Cardiac muscle cell (in vitro differentiated cells and primary cell): Measurements from ENCODE around the gene CRLF3. TPM values are rescaled to one million over a fixed set of nuclear protein-coding genes. Genes with fewer than 3 reads are reported as not detected.

Source experiments
- DNase-seq, 2 donors: peaks; one replicate each; pipeline versions ENCODE4 v3.0.0 to v3.0.0-alpha.2; 2010 to 2017; ENCODE audit warnings: low read depth in 1 of 2, low spot score in 1 of 2
- H3K27ac ChIP-seq: fragments of 200-600 bp; sonication (generic); 2 replicates; pipeline ENCODE4 v1.5.1; 2016
- H3K27me3 ChIP-seq: fragments of 200-600 bp; sonication (generic); 2 replicates; pipeline ENCODE4 v1.6.0; 2016; ENCODE audit warnings: control low read depth
- H3K36me3 ChIP-seq: fragments of 200-600 bp; sonication (generic); 2 replicates; pipeline ENCODE4 v1.5.1; 2016; ENCODE audit warnings: control low read depth
- H3K4me1 ChIP-seq: fragments of 200-600 bp; sonication (generic); 2 replicates; pipeline ENCODE4 v1.8.1; 2017; ENCODE audit warnings: low read depth, mild to moderate bottlenecking, mixed run types
- H3K4me3 ChIP-seq: fragments of 200-600 bp; sonication (generic); 2 replicates; pipeline ENCODE4 v1.5.1; 2016; ENCODE audit warnings: mild to moderate bottlenecking
- H3K9me3 ChIP-seq: fragments of 200-600 bp; sonication (generic); 2 replicates; pipeline ENCODE4 v1.5.1; 2017; ENCODE audit warnings: low read depth, mild to moderate bottlenecking, control low read depth
- CTCF ChIP-seq: IDR thresholded peaks from 2 replicates; pipeline ENCODE4 v1.5.1; 2012; ENCODE audit warnings: low read depth, mild to moderate bottlenecking, low read length
- polyA plus RNA-seq: library from polyadenylated mRNA; unstranded; fragments of >200 nt; fragmentation: Nextera tagmentation; extraction: Ambion mirVana; gene quantifications from 2 replicates; pipeline ENCODE4 v1.2.1, GENCODE V29; 2016
- total RNA-seq: library from RNA; depleted of rRNA; stranded (reverse); fragments of >200 nt; gene quantifications from 2 replicates; pipeline ENCODE4 v1.2.3, GENCODE V29; 2016

CRLF3 gene
- total and polyA plus RNA-seq, 2 experiments from 2014 or later = 11.9 to 19.9 TPM

DNA sequence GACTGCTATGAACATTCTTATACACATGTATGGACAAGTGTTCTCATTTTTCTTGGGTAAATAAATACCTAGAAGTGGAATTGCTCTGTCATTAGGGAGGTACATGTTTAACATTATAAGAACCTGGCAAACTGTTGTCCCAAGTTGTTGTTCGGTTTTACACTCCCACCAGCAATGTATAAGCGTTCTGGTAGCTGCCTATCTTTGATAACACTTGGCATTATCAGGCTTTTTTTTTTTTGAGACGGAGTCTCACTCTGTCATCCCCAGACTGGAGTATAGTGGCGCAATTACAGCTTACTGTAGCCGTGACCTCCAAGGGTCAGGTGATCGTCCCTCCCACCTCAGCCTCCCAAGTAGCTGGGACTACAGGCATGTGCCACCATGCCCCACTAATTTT, 23.5 kb upstream of the CRLF3 start:
- no peaks in the 10 kb centered on the region for H3K4me1 ChIP-seq
- no peaks in the 10 kb centered on the region for H3K27me3 ChIP-seq
- H3K36me3 ChIP-seq = no peaks in the 10 kb centered on the region
- no peak overlapping the region for H3K4me3 ChIP-seq
- TF ChIP-seq CTCF = no peak
- H3K9me3 ChIP-seq = no peaks in the 10 kb centered on the region
- no peak for DNase-seq
- no peak overlapping the region for H3K27ac ChIP-seq

DNA sequence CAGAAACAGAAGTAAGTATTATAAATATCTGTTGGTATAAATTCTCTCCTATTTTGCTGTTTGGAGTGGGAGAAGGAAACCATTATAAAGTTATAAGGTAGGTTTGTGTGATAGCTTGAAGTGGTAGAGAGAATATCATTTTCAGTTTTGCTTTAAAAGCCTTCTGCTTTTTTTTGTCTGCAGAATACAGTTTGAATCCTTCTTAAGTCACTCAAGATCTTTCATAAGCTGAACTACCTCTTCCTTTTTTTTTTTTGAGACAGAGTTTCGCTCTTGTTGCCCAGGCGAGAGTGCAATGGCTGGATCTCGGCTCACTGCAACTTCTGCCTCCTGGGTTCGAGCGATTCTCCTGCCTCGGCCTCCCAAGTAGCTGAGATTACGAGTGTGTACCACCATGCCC, 16.3 kb upstream of the CRLF3 start:
- no peaks in the 10 kb centered on the region for H3K4me1 ChIP-seq
- no peaks in the 10 kb centered on the region for H3K9me3 ChIP-seq
- no peak overlapping the region for H3K4me3 ChIP-seq
- DNase-seq = no peak
- H3K27me3 ChIP-seq = no peaks in the 10 kb centered on the region
- H3K27ac ChIP-seq = no peak overlapping the region
- TF ChIP-seq CTCF = no peak
- H3K36me3 ChIP-seq = peaks cover 10% of the 10 kb centered on the region

- H3K9me3 ChIP-seq = no peaks in the 10 kb centered on the region
- peaks cover 10% of the 10 kb centered on the region for H3K36me3 ChIP-seq
- H3K4me3 ChIP-seq = no peak overlapping the region
- H3K27ac ChIP-seq = no peak overlapping the region
- H3K27me3 ChIP-seq = no peaks in the 10 kb centered on the region
- peaks cover under 1% of the 10 kb centered on the region for H3K4me1 ChIP-seq
- TF ChIP-seq CTCF = no peak
- DNase-seq = no peak
Measured at GRCh38 chr17:30838202-30838807, 13.8 kb upstream of the CRLF3 start.

DNA sequence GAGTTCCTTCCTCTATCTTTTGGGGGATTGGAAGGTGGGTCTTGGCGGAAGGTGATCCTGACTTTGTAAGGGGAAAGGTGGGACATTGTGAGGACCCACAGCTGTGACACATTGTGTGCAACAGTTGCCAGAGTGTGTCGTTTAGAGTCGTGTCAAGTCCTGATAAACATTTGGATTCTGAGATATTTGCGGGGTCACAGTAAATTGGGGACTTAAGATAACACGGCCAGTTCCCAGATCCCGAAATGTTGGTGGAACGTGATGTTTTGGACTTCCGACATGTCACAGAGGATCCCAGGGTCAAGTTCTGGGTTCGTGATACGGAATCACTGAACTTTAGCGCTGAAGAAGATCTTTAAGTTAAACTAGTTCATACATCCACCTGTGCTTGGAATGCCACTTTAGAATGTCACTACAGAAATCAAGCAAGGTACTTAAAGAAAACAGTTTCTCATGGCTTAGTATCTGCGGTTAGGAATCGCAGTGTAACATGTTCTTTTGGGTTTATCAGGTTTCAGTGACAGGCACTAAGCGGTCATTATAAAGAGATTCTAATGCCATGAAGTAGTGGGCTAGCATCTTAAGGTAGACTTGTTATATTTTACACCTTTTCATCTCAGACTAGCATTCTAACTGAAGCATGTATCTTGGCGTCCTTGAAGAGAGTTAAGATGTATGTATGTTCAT, 8.1 kb upstream of the CRLF3 start:
- Histone ChIP-seq H3K4me3 (peak overlapping the region; percentile 92), H3K4me1 (peaks cover 8% of the 10 kb centered on the region), H3K27me3 (no peaks in the 10 kb centered on the region), H3K9me3 (no peaks in the 10 kb centered on the region), H3K27ac (peak overlapping the region; percentile 84), H3K36me3 (peaks cover 4% of the 10 kb centered on the region)
- no peak for TF ChIP-seq CTCF
- DNase-seq = peak in 1 of 2 donors; percentile 1

DNA sequence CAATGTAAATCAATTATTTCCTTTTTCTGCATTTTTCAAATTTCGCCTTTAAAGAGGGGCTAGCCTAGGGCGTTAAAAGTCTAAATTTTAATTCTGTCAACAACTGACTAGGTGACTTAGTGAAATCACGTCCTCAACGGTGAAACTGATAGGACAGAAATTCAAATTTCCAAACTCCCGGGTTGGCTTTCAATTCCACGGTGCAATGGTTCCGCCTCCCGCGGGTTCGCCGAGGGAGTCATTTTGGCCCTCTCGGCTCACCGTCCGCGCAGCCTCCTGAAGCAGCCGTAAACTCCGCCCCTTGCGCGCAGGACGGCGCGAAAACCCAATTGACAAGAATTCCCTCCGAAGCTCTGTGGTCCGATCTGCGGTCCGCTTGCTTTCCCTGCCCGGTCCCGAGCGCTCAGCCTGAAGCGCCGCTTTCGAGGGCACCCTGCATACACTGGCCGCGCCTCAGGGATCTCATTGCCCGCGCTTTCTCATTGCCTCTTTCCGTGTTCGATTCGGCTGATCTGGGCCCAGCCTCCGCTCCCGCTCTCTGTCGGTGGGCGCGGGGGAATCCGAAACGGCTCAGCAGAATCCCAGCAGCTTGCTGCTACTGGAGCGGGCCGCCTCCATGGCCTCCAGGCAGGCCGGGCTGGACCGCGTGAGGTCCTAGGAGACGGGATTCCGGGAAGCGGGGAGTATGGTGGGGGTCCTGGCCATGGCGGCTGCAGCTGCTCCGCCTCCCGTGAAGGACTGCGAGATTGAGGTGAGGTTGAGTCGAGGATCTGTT, 7.4 kb upstream of the CRLF3 start, which contains the start of gene ATAD5:
Gene ATAD5 (plus strand): TSS at position 304 of the 775 bp plus-strand sequence. CDS start 382 bp downstream, at position 686.
- Histone ChIP-seq H3K27ac (peak within 1 kb of the TSS; percentile 84), H3K4me3 (peak within 1 kb of the TSS; percentile 92), H3K9me3 (no peaks in the 10 kb centered on the region), H3K27me3 (no peaks in the 10 kb centered on the region), H3K4me1 (peaks cover 8% of the 10 kb centered on the region), H3K36me3 (no peaks in the 10 kb centered on the region)
- peak; percentile 93 to 94 for DNase-seq
- no peak for TF ChIP-seq CTCF
